HG02938 (cell line): ENCODE measurements around the gene KCNK7.

Experiments
- ATAC-seq: cut with Tn5 transposase; IDR thresholded peaks from one replicate; pipeline ENCODE4 v1.9.1; 2021; ENCODE audit warnings: mild to moderate bottlenecking, moderate library complexity; ENCODE audit not compliant: unreplicated experiment

Gene KCNK7

DNA sequence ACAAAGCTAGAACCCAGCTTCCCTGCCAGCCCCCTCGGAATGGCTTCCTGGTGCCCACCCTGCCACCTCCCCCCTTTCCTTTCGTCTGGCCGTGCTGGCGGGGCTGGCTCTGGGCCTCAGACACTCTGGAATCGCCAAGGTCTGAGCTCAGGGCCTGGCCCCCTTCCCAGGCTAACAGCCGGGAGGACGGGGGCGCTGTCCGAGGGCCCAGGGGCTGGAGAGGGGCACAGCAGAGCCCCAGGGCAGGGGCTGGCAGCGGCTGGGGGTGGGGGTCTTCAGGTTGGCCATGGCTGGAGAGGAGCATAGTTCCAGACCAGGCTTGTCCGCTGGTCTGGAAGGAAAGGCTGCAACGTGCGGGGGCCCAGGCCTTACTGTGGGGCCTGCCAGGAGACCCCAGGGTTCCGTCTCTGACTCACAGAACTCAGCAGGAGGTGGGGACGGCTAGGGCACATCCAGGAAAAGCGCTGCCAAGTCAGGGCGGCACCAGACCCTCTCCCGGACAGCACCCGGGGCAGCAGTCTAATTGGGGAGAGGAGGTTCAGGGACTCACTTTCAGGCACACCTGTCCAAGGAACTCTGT is 36.6 kb downstream of the KCNK7 start:
- ATAC-seq = no peak

DNA sequence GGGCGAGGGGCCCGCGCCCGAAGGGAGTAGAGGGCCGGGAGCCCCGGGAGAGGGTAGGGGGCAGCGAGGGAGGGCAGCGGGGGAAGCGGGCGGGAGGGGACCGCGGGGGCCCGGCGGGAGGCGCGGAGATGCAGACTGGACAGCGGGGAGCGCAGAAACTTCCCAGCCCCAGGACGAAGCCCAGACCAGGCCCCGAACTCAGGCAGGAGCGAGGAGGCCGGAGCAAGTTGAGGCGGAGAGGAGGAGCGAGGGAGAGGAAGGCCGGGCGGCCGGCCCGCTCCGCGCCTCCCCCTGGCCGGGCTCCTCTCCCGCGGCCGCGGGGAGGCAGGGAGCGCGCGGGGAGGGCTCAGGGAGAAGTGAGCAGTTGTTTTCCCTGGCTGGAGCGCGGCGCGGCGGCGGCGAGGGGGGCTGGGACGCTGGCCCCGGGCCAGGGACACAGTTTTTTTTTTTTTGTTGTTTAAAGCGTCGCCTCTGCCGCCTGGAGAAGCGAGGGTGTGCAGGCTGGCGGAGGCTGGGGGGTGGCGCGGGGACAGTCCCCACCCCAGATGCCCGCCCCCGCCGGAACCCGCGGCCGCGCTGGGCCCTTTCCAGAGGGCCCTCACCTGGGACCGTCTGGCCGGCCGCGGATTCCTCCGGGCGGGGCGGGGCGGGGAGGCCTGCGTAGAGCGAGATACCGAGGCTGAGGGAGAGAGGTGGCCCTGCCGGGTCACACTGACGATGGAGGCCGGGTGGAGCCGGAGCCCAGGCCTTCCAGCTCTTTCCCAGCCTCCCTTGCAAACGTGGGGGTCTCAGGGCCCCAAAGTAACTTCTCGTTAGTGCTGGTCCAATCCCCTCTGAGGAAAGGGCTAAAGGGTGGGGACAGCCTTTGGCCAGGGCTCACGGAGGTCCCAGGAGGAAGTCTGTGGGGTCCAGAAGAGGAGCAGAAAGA is 37.3 kb downstream of the KCNK7 start, which contains the start of gene LTBP3:
TSS of gene LTBP3 (minus strand) at position 358 of the 928 bp plus-strand sequence. CDS start 400 bp downstream, outside the sequence.
- no peak for ATAC-seq

- no peak for ATAC-seq
Observed at GRCh38 chr11:65557280-65558001, 38.2 kb downstream of the KCNK7 start.

DNA sequence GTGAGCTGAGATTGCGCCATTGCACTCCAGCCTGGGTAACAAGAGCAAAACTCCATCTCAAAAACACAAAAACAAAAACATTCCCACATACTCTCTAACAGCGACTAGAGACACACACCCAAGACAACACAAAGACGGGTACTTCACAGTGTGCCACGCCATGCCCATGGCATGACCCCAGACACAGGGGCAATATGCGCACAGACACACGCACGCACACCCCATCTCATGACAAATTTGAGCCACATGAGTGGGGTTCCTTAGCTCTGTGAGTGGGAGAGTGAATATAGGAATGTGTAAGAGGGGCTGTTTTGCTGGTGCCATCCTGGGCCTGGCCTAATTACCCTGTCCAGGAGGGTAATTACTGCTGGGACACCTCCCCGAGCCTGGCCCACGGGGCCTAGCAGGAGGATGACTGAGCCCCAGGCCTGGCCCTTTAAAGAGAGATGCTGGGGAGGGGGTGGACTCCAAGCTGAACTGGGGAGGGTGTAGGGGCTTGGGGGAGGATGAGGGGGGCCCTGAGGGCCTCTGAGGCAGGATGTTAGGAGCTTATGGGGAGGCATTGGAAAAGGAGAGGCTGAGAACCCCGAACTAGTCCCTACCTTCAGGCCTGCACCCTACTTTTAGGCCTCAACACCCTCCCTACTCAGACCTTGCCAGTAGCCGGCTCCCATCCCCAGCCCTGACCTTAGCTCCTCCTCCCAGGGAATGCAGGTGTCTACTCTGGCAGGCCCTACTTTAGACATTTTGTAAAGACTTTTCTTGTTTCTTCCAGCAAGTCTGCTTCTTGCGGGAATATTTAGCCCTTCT is 38.9 kb downstream of the KCNK7 start:
- ATAC-seq = no peak

DNA sequence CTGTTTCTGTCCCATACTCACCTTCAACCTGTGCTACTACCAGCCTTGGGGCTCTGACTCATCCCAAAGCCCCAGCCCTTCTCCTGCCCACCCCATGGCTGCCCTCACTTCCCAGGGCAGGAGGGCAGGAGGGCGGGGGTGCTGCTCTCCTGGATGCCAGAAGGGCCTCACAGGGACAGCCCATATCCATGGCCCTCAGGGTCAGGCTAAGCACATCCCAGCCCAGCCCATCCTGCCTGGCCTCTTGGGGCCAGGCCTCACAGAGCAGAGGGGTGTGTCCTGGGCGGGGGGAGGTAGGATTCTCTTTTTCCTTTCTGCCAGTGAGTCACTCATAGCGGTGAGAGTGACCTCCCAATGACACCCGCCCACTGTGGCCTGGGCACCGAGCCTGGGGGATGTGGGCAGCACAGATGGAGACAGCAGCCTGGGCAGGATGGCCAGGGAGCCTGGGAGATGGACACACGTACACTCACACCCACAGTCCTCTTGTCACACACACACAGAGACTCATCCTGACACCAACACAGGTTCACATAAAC is 39.8 kb downstream of the KCNK7 start:
- no peak for ATAC-seq

DNA sequence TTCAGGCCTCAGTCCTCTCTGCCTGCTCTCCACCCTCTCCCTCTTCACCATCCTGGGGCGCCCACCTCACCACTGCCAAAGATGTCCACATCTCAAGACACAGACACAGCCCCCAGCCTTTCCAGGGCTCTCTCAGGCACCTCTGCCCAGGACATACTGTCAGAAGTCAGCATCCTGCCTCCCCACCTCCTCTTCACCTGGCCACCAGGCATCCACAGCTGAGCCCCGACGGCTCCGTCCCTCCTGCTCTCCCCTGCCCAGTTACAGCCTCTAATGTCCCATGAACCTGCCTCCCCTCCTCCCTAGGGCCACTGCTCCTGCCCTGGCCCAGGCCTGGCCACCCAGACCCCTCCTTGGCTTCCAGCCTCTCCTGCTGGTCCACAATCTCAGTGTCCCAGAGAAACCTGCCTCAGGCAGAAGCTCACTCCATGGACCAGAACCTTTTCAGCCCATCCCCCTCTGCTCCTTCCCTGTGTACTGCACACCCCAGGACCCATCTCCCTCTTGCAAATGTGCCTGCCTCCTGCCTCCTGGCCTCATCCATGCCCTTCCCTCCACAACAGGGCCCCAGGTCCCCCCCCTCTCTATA is 40.7 kb downstream of the KCNK7 start:
- no peak for ATAC-seq

GRCh38 chr11:65554057-65554818 is 41.4 kb downstream of the KCNK7 start:
- no peak for ATAC-seq

DNA sequence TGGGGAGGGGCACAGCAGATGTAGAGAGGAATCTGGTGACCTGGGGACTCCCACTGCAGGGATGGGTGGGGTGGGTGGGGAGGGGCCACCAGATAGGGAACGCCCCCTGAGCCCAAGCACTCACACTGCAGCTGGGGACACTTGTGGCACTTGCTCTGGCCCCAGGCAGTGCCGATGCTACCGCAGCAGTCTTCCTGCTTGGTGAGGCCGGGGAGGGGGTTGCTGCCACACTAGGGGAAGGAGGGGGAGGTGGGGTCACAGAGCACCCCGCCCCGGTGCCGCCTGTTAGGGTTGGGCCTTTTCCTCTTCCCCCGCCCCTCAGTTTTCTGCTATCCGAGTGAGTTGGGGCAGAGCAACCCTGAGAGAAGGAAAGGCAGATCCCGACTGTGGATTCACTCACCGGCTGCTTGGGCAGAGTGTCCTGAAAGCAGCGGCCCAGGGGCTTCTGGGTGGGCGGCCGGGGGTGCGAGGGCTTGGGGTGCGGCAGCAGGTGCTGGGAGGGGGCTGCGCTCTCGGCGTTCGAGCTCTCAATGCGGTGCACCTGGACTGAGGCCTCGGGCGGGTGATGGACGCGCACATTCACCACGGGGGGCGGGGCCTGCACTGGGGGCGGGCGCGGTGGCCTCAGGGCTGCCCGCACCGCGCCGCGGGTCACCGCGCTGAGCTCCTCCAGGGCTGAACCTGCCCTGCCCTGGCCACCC is 42.1 kb downstream of the KCNK7 start:
- ATAC-seq = no peak

- ATAC-seq = no peak
Observed at GRCh38 chr11:65552388-65552951, 43.1 kb downstream of the KCNK7 start.

- no peak for ATAC-seq
Observed at GRCh38 chr11:65551572-65552387, 43.8 kb downstream of the KCNK7 start.

DNA sequence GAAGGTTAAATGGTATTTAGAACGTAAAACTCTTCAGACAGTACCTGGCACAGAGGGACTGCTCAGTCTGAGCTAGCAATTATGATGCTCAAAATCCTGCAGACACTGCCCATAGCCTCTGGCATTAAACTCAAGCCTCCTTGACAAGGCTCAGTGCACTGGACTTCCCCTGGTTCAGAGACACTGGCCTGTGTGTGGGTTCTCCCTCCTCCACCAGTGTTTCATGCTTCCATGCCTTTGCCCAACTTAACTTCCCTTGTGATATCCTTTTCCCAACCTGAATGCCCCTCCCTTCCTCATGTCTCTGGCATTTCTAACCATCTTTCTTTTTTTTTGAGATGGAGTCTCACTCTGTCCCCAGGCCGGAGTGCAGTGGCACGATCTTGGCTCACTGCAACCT is 46.5 kb downstream of the KCNK7 start:
- ATAC-seq = no peak

- no peak for ATAC-seq
Observed at GRCh38 chr11:65548395-65548794, 47.2 kb downstream of the KCNK7 start.

DNA sequence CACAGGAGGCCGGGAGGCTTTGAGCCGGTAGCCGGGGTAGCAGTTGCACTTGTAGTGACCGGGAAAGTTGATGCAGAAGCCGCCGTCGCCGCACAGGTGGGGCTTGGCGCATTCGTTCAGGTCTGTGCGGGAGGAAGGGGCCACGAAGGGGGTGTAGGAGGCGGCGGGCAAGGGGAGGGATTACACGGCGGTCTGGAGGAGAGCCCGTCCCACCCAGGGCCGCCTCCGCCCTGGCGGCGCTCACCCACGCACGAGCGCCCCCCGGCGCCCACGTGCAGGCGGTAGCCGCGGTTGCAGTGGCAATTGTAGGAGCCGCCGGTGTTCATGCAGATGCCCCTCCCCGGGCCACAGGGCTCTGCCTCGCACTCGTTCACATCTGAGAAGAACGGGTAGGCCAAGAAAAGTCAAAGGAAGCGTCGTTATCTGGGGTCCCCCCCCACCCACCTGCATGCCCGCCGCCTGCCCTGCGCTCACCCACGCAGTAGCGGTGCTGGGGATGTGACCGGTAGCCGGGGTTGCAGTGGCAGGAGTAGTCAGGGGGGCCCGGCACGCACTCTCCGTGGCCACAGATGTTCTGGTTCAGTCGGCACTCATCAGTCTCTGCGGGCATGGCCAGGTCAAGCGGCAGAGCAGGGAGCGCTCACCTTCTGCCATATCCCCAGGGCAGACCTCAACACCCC is 48.0 kb downstream of the KCNK7 start:
- ATAC-seq = no peak

- peak; percentile 50 for ATAC-seq
Observed at GRCh38 chr11:65546217-65546958, 49.2 kb downstream of the KCNK7 start.

GRCh38 chr11:65545853-65546216 is 49.8 kb downstream of the KCNK7 start:
- ATAC-seq = no peak
